GM18511 (cell line): Measurements from ENCODE around the gene PALMD.

Experiments used
- ATAC-seq: cut with Tn5 transposase; IDR thresholded peaks from one replicate; pipeline ENCODE4 v1.9.1; 2021; ENCODE audit warnings: mild to moderate bottlenecking, moderate library complexity; ENCODE audit not compliant: unreplicated experiment

The PALMD gene

DNA sequence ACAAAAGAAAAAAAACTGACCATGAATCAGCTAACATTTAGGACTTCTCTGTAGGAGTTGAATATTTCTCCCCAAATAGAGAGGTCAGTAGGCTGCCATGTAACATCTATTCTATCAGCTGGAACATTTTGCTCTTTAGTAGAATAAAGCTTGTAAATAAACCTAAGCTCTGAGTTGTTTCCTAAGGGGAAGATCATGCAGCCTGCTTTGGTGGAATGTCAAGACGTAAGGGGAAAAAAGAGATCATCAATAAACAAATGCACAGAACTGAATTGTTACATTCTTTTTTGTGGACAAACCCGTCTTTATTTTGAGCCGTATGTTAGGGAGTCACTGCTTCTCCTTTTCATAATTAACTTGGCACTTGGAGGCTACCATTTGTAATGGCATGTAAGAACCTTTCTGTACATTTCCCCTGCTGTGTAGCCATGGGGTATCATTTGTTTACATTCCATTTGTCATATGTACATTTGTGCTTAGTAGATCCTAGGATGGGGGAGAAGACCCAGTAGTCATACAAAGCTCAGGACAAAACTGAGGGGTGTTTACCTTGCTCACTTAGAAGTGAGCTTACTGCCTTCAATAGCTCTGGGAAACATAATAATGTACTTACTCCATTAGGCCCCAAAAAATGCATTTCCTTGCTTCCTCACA is 10.8 kb upstream of the PALMD start:
- ATAC-seq = no peak

GRCh38 chr1:99635664-99636063 is 10.2 kb upstream of the PALMD start:
- no peak for ATAC-seq

DNA sequence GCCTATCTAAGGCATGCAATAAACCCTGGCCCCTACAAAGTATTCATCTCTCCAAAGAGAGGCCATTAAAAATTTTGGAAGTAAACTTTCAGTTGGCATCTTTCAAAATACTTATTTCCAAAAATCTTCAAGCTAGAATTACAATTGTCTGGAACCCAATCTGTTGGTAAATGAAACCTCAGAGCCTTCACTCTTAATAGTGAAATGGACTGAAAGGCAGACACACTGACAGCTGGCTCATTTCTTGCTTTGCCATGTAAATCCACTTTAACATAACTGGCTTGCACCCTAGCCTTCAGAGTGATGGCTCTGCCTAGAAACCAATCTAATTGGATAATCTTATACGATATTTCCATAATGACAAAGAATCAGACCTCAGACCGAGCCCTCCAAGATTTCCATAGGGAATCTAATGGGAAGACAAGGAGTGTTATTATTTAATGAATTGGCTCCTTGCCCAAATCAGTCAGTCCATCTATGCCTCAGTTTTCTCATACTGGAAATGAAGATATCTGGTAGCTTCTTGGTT is 9.2 kb upstream of the PALMD start:
- no peak for ATAC-seq

DNA sequence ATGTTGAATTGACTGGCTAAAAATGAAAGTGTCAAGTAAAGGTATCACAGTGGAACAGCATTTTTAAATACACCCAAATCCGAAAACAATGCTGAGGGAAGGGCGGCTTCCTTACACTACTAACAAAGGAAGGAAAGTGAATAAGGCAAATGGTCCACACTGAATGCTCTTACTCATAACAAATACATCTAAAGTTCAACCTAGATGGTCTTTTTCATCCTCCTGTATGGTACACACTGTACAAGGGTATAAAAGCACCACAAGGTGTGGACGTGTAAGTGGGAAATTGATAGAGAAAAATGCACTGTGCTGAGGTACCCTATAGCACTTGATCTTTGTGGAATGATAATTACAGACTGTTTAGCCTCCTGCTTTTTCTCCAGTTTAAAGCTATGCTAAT is 7.1 kb upstream of the PALMD start:
- ATAC-seq = no peak

GRCh38 chr1:99639408-99639807 is 6.5 kb upstream of the PALMD start:
- ATAC-seq = no peak

DNA sequence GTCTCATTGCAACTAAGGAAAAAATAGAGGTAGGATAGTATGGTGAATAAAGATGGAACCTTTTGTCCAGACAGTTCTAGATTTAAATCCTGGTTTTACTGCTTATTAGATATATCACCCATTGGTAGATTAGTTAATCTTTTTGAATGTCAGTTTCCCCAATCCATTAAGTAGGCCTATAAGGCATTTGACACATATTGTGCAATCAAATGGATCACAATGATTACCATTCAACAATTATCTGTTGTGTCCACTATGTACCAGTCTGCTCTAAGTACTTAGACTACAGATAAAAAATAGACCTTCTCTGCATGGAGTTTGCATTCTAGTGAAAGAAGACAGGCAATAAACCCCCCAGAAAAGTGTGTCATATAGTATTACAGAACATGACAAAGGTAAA is 6.0 kb upstream of the PALMD start:
- ATAC-seq = no peak

- ATAC-seq = no peak
Observed at GRCh38 chr1:99640672-99641071, 5.2 kb upstream of the PALMD start.

- ATAC-seq = no peak
Observed at GRCh38 chr1:99641558-99641957, 4.4 kb upstream of the PALMD start.

GRCh38 chr1:99642053-99642452 is 3.9 kb upstream of the PALMD start:
- ATAC-seq = no peak

DNA sequence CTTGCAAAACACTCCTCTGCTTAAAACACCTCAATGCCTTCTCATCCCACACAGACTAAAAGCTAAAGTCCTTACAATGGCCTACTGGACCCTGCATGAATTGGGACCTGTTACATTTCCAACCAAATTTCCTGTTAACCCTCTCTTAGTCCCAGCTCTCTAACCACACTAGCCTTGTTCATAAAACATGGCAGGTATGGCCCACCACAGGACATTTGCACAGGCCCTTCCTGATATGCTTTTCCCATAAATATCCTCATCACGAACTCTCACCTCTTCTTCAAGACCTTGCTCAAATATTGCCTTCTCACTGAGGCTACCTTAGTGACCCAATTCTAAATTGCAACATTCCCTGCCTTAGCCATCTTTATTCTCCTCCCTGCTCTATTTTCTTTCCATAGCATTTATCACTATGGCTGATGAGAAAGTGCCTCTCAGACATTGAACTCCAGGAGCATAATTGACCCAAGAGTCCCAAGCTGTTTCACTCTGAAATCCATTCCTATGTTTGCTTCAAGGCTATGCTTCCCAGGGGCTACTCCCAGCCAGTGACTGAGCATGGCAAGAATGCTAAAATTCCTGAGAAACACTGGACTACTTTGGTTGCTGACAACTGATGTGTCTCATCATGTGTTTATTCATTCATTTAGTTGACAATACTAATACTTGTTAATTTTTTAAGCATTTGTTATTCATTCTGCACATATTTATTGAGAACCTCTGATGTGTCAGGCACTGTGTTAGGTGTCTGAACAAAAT is 2.7 kb upstream of the PALMD start:
- ATAC-seq = no peak

GRCh38 chr1:99644279-99645004 is 1.5 kb upstream of the PALMD start:
- ATAC-seq = no peak

- no peak for ATAC-seq
Observed at GRCh38 chr1:99645203-99645602, 710 bp upstream of the PALMD start.

DNA sequence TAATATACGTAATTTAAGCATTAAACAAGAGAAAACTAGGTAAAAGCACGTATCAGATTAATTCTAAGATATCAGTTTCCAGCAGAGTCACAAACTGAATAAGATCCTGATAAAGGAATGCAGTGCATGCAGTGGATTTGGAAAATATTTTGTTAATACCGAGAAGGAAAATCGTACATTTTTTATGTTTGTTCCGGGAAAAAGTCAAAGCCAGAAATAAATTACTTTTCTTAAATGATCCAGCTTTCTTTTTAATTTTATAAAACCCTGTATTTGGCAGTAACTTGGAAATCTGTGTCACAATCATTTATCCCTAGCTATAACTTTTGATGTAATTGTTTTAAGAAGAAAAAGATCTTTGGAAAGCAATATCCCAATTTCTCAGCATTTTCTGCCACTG is 955 bp downstream of the PALMD start:
- ATAC-seq = no peak

DNA sequence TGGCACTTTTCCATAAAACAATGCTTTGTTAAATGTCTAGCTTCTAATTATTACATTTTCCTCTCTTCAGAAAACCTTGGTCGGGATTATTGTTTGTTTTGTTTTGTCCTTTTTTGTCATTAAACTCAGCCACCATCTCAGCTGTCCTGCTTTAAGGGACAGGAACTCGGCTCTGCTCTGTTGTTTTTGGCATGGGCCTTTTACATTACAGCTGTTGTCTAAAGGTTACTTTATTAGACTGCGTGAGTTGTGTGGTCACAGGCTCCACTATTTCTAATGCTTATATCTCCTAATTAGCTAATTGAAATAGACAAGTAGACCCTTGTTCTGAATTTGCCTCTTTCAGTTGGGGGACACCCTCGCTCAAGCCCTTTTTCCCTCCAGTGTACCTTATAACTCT is 1.6 kb downstream of the PALMD start:
- no peak for ATAC-seq

- ATAC-seq = no peak
Observed at GRCh38 chr1:99648107-99648506, 2.2 kb downstream of the PALMD start.

- no peak for ATAC-seq
Observed at GRCh38 chr1:99650030-99650429, 4.1 kb downstream of the PALMD start.

GRCh38 chr1:99650773-99651437 is 5.0 kb downstream of the PALMD start:
- no peak for ATAC-seq

DNA sequence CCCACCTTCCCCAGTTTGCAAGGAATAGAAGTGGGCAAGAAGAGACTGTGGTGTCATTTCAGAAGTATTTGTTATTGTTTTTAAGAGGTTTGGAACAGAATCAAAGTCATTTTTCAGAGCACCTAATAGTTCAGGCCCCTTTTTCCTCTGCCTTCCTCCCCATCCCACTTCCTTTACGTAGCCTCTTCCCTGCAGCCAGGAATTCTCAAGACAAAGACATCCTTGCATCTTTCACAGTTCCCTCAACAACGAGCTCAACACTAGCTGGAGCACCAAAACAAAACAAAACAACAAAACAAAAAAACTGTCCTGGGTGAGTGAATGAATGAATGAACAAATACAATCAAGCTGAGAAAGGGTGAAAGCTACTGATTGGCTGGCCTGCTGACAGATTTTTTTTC is 7.0 kb downstream of the PALMD start:
- no peak for ATAC-seq

GRCh38 chr1:99655376-99655775 is 9.5 kb downstream of the PALMD start:
- ATAC-seq = no peak

- no peak for ATAC-seq
Observed at GRCh38 chr1:99656701-99657100, 10.8 kb downstream of the PALMD start.
